Measurements from ENCODE around the gene CDA.

GRCh38 chr1:20615946-20616846 lies 27.3 kb downstream of the CDA start:
- TF ChIP-seq, protein P1, sequence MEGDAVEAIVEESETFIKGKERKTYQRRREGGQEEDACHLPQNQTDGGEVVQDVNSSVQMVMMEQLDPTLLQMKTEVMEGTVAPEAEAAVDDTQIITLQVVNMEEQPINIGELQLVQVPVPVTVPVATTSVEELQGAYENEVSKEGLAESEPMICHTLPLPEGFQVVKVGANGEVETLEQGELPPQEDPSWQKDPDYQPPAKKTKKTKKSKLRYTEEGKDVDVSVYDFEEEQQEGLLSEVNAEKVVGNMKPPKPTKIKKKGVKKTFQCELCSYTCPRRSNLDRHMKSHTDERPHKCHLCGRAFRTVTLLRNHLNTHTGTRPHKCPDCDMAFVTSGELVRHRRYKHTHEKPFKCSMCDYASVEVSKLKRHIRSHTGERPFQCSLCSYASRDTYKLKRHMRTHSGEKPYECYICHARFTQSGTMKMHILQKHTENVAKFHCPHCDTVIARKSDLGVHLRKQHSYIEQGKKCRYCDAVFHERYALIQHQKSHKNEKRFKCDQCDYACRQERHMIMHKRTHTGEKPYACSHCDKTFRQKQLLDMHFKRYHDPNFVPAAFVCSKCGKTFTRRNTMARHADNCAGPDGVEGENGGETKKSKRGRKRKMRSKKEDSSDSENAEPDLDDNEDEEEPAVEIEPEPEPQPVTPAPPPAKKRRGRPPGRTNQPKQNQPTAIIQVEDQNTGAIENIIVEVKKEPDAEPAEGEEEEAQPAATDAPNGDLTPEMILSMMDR (IDR thresholded peaks at IDR 0.05): no peak
- no peak for TF ChIP-seq EP300 (IDR thresholded peaks at IDR 0.05)
